ENCODE results near the gene NKX1-1. TPM values are rescaled to one million over a fixed set of nuclear protein-coding genes. Genes with fewer than 3 reads are reported as not detected.
A peak's percentile ranks its signal among the peaks of the same experiment; 100 is the strongest.

Gene NKX1-1
- polyA plus RNA-seq = not detected

- peaks cover 5 to 43% (median 18%) of the 10 kb centered on the region in 3 donors for H3K27me3 Mint-ChIP-seq (ENCODE audit: low read depth in 3 of 3)
- DNase-seq = no peak
- H3K36me3 Mint-ChIP-seq = no peaks in the 10 kb centered on the region
- H3K9me3 Mint-ChIP-seq = peaks cover 0 to 1% (median 0%) of the 10 kb centered on the region in 6 donors
- no peaks in the 10 kb centered on the region for H3K4me1 Mint-ChIP-seq
- no peak within 1 kb of the TSS for H3K27ac Mint-ChIP-seq
- peak within 1 kb of the TSS in 1 of 5 donors; percentile 49 for H3K4me3 Mint-ChIP-seq
Observed at GRCh38 chr4:1406394-1406980, at the start of gene NKX1-1. Gene NKX1-1, minus strand, starts transcription at chr4:1406442. Its CDS starts 0 bp downstream, at chr4:1406442.

- Mint-ChIP-seq H3K9me3 (peaks cover 0 to 14% (median 2%) of the 10 kb centered on the region in 6 donors), H3K36me3 (peaks cover 0 to 14% (median 5%) of the 10 kb centered on the region in 3 donors), H3K27ac (peak overlapping the region in 2 of 6 donors; percentile 13 to 20)
Observed at GRCh38 chr4:1453731-1454130, 47.5 kb upstream of the NKX1-1 start.

GRCh38 chr4:1452431-1453051, 46.3 kb upstream of the NKX1-1 start:
- H3K4me1 Mint-ChIP-seq = no peaks in the 10 kb centered on the region
- H3K4me3 Mint-ChIP-seq = peak overlapping the region in 1 of 5 donors; percentile 18
- DNase-seq = no peak
- H3K36me3 Mint-ChIP-seq = peaks cover 0 to 14% (median 5%) of the 10 kb centered on the region in 3 donors
- H3K27ac Mint-ChIP-seq = no peak overlapping the region
- H3K27me3 Mint-ChIP-seq (ENCODE audit: low read depth in 3 of 3) = peaks cover 4 to 11% (median 7%) of the 10 kb centered on the region in 3 donors
- peaks cover 0 to 14% (median 2%) of the 10 kb centered on the region in 6 donors for H3K9me3 Mint-ChIP-seq

More at GRCh38 chr4:1453731-1454130, 47.5 kb upstream of the NKX1-1 start:
- no peak for DNase-seq
- Mint-ChIP-seq H3K27me3 (ENCODE audit: low read depth in 3 of 3) (peaks cover 3 to 14% (median 12%) of the 10 kb centered on the region in 3 donors), H3K4me1 (no peaks in the 10 kb centered on the region), H3K4me3 (no peak overlapping the region)

GRCh38 chr4:1451752-1452122, 45.5 kb upstream of the NKX1-1 start:
- peaks cover 2 to 9% (median 4%) of the 10 kb centered on the region in 3 donors for H3K27me3 Mint-ChIP-seq (ENCODE audit: low read depth in 3 of 3)
- H3K4me1 Mint-ChIP-seq = no peaks in the 10 kb centered on the region
- peaks cover 0 to 14% (median 5%) of the 10 kb centered on the region in 3 donors for H3K36me3 Mint-ChIP-seq
- H3K9me3 Mint-ChIP-seq = peaks cover 0 to 14% (median 1%) of the 10 kb centered on the region in 6 donors
- H3K4me3 Mint-ChIP-seq = no peak overlapping the region
- DNase-seq = no peak
- no peak overlapping the region for H3K27ac Mint-ChIP-seq

- H3K27ac Mint-ChIP-seq = no peak overlapping the region
- no peak for DNase-seq
- H3K36me3 Mint-ChIP-seq = peaks cover 0 to 14% (median 5%) of the 10 kb centered on the region in 3 donors
- H3K4me1 Mint-ChIP-seq = no peaks in the 10 kb centered on the region
- peaks cover 2 to 9% (median 4%) of the 10 kb centered on the region in 3 donors for H3K27me3 Mint-ChIP-seq (ENCODE audit: low read depth in 3 of 3)
- no peak overlapping the region for H3K4me3 Mint-ChIP-seq
- H3K9me3 Mint-ChIP-seq = peaks cover 0 to 14% (median under 1%) of the 10 kb centered on the region in 6 donors
Observed at GRCh38 chr4:1451106-1451751, 45.0 kb upstream of the NKX1-1 start.

GRCh38 chr4:1449833-1450741, 43.8 kb upstream of the NKX1-1 start:
- H3K27ac Mint-ChIP-seq = no peak overlapping the region
- DNase-seq = no peak
- peaks cover 2 to 11% (median 4%) of the 10 kb centered on the region in 3 donors for H3K27me3 Mint-ChIP-seq (ENCODE audit: low read depth in 3 of 3)
- no peaks in the 10 kb centered on the region for H3K4me1 Mint-ChIP-seq
- peaks cover 0 to 14% (median under 1%) of the 10 kb centered on the region in 6 donors for H3K9me3 Mint-ChIP-seq
- H3K4me3 Mint-ChIP-seq = no peak overlapping the region
- H3K36me3 Mint-ChIP-seq = peaks cover 0 to 14% (median 5%) of the 10 kb centered on the region in 3 donors

GRCh38 chr4:1449475-1449832, 43.2 kb upstream of the NKX1-1 start:
- Mint-ChIP-seq H3K36me3 (peaks cover 0 to 14% (median 5%) of the 10 kb centered on the region in 3 donors), H3K9me3 (peaks cover 0 to 14% (median 1%) of the 10 kb centered on the region in 6 donors), H3K27ac (no peak overlapping the region), H3K4me3 (no peak overlapping the region), H3K4me1 (no peaks in the 10 kb centered on the region), H3K27me3 (ENCODE audit: low read depth in 3 of 3) (peaks cover 4 to 11% (median 6%) of the 10 kb centered on the region in 3 donors)
- DNase-seq = no peak

GRCh38 chr4:1448589-1449420, 42.6 kb upstream of the NKX1-1 start:
- Mint-ChIP-seq H3K9me3 (peaks cover 0 to 10% (median 1%) of the 10 kb centered on the region in 6 donors), H3K27ac (no peak overlapping the region), H3K4me3 (no peak overlapping the region), H3K4me1 (no peaks in the 10 kb centered on the region), H3K27me3 (ENCODE audit: low read depth in 3 of 3) (peaks cover 4 to 12% (median 6%) of the 10 kb centered on the region in 3 donors), H3K36me3 (peaks cover 0 to 11% (median 5%) of the 10 kb centered on the region in 3 donors)
- no peak for DNase-seq

- peaks cover 0 to 2% (median under 1%) of the 10 kb centered on the region in 6 donors for H3K9me3 Mint-ChIP-seq
- H3K36me3 Mint-ChIP-seq = peaks cover 0 to 7% (median 5%) of the 10 kb centered on the region in 3 donors
- no peak overlapping the region for H3K4me3 Mint-ChIP-seq
- H3K27me3 Mint-ChIP-seq (ENCODE audit: low read depth in 3 of 3) = peaks cover 4 to 8% (median 4%) of the 10 kb centered on the region in 3 donors
- no peaks in the 10 kb centered on the region for H3K4me1 Mint-ChIP-seq
- no peak overlapping the region for H3K27ac Mint-ChIP-seq
- DNase-seq = no peak
Observed at GRCh38 chr4:1447676-1448588, 41.7 kb upstream of the NKX1-1 start.

- H3K9me3 Mint-ChIP-seq = peaks cover 0 to 2% (median 0%) of the 10 kb centered on the region in 6 donors
- no peaks in the 10 kb centered on the region for H3K36me3 Mint-ChIP-seq
- H3K27me3 Mint-ChIP-seq (ENCODE audit: low read depth in 3 of 3) = peaks cover 3 to 4% (median 4%) of the 10 kb centered on the region in 3 donors
- H3K27ac Mint-ChIP-seq = no peak overlapping the region
- H3K4me1 Mint-ChIP-seq = no peaks in the 10 kb centered on the region
- no peak for DNase-seq
- no peak overlapping the region for H3K4me3 Mint-ChIP-seq
Observed at GRCh38 chr4:1446502-1447386, 40.5 kb upstream of the NKX1-1 start.
